Adipocyte (in vitro differentiated cells): ENCODE data around the gene B3GLCT.

Source experiments
- DNase-seq: peaks from one replicate; pipeline ENCODE4 v3.0.0-alpha.2; 2015; ENCODE audit warnings: low read depth
- H3K27me3 ChIP-seq: replicated peaks from 2 replicates; pipeline ENCODE4 v1.7.0; 2013; ENCODE audit warnings: mild to moderate bottlenecking, low read length, moderate library complexity; ENCODE audit not compliant: control insufficient read depth, insufficient read depth
- H3K36me3 ChIP-seq: 2 replicates; pipeline ENCODE4 v1.7.0; 2013; ENCODE audit warnings: low read length, mild to moderate bottlenecking, moderate library complexity; ENCODE audit not compliant: control insufficient read depth, insufficient read depth, severe bottlenecking
- H3K4me1 ChIP-seq: 2 replicates; pipeline ENCODE4 v1.7.0; 2013; ENCODE audit warnings: mild to moderate bottlenecking, low read length, moderate library complexity; ENCODE audit not compliant: control insufficient read depth, insufficient read depth
- H3K4me3 ChIP-seq: 2 replicates; pipeline ENCODE4 v1.7.0; 2013; ENCODE audit warnings: mild to moderate bottlenecking, low read length, moderate library complexity
- H3K9ac ChIP-seq: 2 replicates; pipeline ENCODE4 v1.7.0; 2013; ENCODE audit warnings: mild to moderate bottlenecking, low read length, moderate library complexity
- H3K9me3 ChIP-seq: 2 replicates; pipeline ENCODE4 v1.7.0; 2013; ENCODE audit warnings: mild to moderate bottlenecking, low read length, moderate library complexity; ENCODE audit not compliant: control insufficient read depth

The B3GLCT gene

GRCh38 chr13:31286930-31287329 is 87.2 kb downstream of the B3GLCT start:
- no peaks in the 10 kb centered on the region for H3K4me1 ChIP-seq
- H3K27me3 ChIP-seq, result no peaks in the 10 kb centered on the region
- peaks cover 21% of the 10 kb centered on the region for H3K9me3 ChIP-seq
- no peak overlapping the region for H3K4me3 ChIP-seq
- H3K9ac ChIP-seq, result no peak overlapping the region
- peaks cover 21% of the 10 kb centered on the region for H3K36me3 ChIP-seq
- no peak for DNase-seq

- DNase-seq, result no peak
- Histone ChIP-seq H3K27me3 (no peaks in the 10 kb centered on the region), H3K36me3 (no peaks in the 10 kb centered on the region), H3K9ac (no peak overlapping the region), H3K4me3 (no peak overlapping the region), H3K4me1 (no peaks in the 10 kb centered on the region), H3K9me3 (no peaks in the 10 kb centered on the region)
Observed at GRCh38 chr13:31301119-31301518, 101.3 kb downstream of the B3GLCT start.

- H3K4me3 ChIP-seq, result no peak overlapping the region
- H3K4me1 ChIP-seq, result no peaks in the 10 kb centered on the region
- H3K9me3 ChIP-seq, result peaks cover 23% of the 10 kb centered on the region
- no peaks in the 10 kb centered on the region for H3K36me3 ChIP-seq
- no peaks in the 10 kb centered on the region for H3K27me3 ChIP-seq
- no peak overlapping the region for H3K9ac ChIP-seq
- DNase-seq, result no peak
Observed at GRCh38 chr13:31310356-31310755, 110.6 kb downstream of the B3GLCT start.

GRCh38 chr13:31310786-31311185 is 111.0 kb downstream of the B3GLCT start:
- Histone ChIP-seq H3K9me3 (peaks cover 27% of the 10 kb centered on the region), H3K27me3 (no peaks in the 10 kb centered on the region), H3K4me3 (no peak overlapping the region), H3K4me1 (no peaks in the 10 kb centered on the region), H3K9ac (no peak overlapping the region), H3K36me3 (no peaks in the 10 kb centered on the region)
- peak; percentile 4 for DNase-seq

- Histone ChIP-seq H3K9me3 (peaks cover 31% of the 10 kb centered on the region), H3K9ac (no peak overlapping the region), H3K36me3 (no peaks in the 10 kb centered on the region), H3K4me3 (no peak overlapping the region), H3K27me3 (no peaks in the 10 kb centered on the region), H3K4me1 (no peaks in the 10 kb centered on the region)
- DNase-seq, result no peak
Observed at GRCh38 chr13:31311921-31312320, 112.1 kb downstream of the B3GLCT start.

GRCh38 chr13:31314961-31315360 is 115.2 kb downstream of the B3GLCT start:
- H3K9me3 ChIP-seq, result peaks cover 27% of the 10 kb centered on the region
- H3K4me3 ChIP-seq, result peak overlapping the region; percentile 29

GRCh38 chr13:31320946-31321345 is 121.2 kb downstream of the B3GLCT start:
- H3K9ac ChIP-seq, result no peak overlapping the region
- no peak overlapping the region for H3K4me3 ChIP-seq

More at GRCh38 chr13:31314961-31315360, 115.2 kb downstream of the B3GLCT start:
- Histone ChIP-seq H3K27me3 (no peaks in the 10 kb centered on the region), H3K36me3 (peaks cover 3% of the 10 kb centered on the region), H3K4me1 (no peaks in the 10 kb centered on the region), H3K9ac (no peak overlapping the region)
- DNase-seq, result no peak

GRCh38 chr13:31321457-31321856 is 121.7 kb downstream of the B3GLCT start:
- Histone ChIP-seq H3K4me1 (peaks cover 13% of the 10 kb centered on the region), H3K9me3 (no peaks in the 10 kb centered on the region), H3K36me3 (peaks cover 11% of the 10 kb centered on the region), H3K4me3 (no peak overlapping the region), H3K27me3 (no peaks in the 10 kb centered on the region), H3K9ac (no peak overlapping the region)
- no peak for DNase-seq

More at GRCh38 chr13:31320946-31321345, 121.2 kb downstream of the B3GLCT start:
- peaks cover 2% of the 10 kb centered on the region for H3K9me3 ChIP-seq
- H3K4me1 ChIP-seq, result peaks cover 13% of the 10 kb centered on the region
- H3K36me3 ChIP-seq, result peaks cover 11% of the 10 kb centered on the region
- H3K27me3 ChIP-seq, result no peaks in the 10 kb centered on the region
- no peak for DNase-seq

GRCh38 chr13:31322026-31322425 is 122.3 kb downstream of the B3GLCT start:
- no peaks in the 10 kb centered on the region for H3K27me3 ChIP-seq
- no peak overlapping the region for H3K9ac ChIP-seq
- H3K9me3 ChIP-seq, result no peaks in the 10 kb centered on the region
- H3K36me3 ChIP-seq, result peaks cover 11% of the 10 kb centered on the region
- no peak overlapping the region for H3K4me3 ChIP-seq
- peaks cover 13% of the 10 kb centered on the region for H3K4me1 ChIP-seq
- DNase-seq, result no peak

- Histone ChIP-seq H3K27me3 (no peaks in the 10 kb centered on the region), H3K36me3 (peaks cover 11% of the 10 kb centered on the region), H3K9ac (no peak overlapping the region), H3K4me3 (no peak overlapping the region), H3K4me1 (peaks cover 20% of the 10 kb centered on the region), H3K9me3 (no peaks in the 10 kb centered on the region)
- DNase-seq, result no peak
Observed at GRCh38 chr13:31322702-31323405, 123.1 kb downstream of the B3GLCT start.

- no peak overlapping the region for H3K9ac ChIP-seq
- peaks cover 31% of the 10 kb centered on the region for H3K4me1 ChIP-seq
- H3K9me3 ChIP-seq, result no peaks in the 10 kb centered on the region
- no peaks in the 10 kb centered on the region for H3K27me3 ChIP-seq
- DNase-seq, result no peak
- peaks cover 8% of the 10 kb centered on the region for H3K36me3 ChIP-seq
- peak overlapping the region; percentile 20 for H3K4me3 ChIP-seq
Observed at GRCh38 chr13:31327182-31327860, 127.5 kb downstream of the B3GLCT start.
